Smooth muscle cell of the brain vasculature (primary cell): Measurements from ENCODE around the gene NDC1.
A peak's percentile ranks its signal among the peaks of the same experiment; 100 is the strongest.
"Not testable (repeated sequence)": the region's sequence is repeated elsewhere in the genome, so short reads cannot be mapped to it uniquely, and the experiment has no call there.

Experiments
- DNase-seq: peaks from one replicate; pipeline ENCODE4 v3.0.0-alpha.2; 2012; ENCODE audit warnings: low read depth, low spot score

The NDC1 gene

DNA sequence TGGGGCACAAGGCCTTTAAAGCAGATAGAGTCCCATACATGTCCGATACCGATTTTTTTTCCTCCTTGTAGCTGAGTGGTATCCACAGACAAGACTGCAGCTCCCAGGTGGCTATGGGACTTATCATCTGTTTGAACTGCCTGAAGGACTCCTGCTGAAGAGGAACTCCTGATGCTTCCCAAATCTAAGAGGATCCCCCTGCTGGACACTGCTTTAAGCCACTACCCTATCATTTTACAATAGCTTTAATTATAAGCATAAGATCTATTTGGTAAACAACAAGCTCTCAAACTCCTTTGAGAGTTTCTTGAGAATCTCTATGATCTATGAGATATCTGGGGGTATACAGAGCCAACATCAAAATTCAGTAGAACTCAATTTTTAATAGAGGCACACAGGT is 11.7 kb downstream of the NDC1 start:
- no peak for DNase-seq

DNA sequence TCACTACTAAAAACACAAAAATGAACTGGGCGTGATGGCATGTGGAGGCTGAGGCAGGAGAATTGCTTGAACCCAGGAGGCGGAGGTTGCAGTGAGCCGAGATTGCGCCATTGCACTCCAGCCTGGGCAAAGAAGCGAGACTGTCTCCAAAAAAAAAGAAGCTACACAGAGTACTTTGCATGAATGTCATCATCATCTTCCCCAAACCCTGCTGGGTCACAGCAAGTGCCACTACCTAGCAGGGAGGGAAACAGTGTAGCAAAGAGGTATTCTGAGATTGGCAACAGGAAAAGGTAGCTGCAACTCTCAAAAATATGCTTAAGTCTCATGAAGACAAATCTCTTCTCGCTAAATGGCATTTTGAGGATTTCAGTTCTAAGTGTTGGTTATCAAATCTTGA is 12.8 kb downstream of the NDC1 start:
- DNase-seq: no peak

DNA sequence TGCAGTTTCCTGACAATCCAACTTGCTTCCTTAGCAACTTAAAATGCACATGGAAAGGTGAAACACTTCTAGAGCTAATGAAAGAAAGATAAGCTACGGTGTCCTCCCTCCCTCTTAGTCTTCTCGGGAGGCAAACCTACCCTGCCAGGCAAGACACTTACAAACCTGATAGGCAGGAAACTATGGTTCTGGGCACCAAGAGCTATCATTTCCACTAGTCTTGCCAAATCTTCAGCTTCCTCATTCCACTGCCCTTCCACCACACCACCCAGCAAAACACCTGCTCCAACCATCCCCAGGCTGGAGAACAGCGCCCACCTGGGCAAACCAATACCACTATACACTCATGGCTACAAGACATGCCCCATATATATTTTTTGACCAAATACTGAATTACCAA is 15.2 kb downstream of the NDC1 start:
- DNase-seq: no peak

DNA sequence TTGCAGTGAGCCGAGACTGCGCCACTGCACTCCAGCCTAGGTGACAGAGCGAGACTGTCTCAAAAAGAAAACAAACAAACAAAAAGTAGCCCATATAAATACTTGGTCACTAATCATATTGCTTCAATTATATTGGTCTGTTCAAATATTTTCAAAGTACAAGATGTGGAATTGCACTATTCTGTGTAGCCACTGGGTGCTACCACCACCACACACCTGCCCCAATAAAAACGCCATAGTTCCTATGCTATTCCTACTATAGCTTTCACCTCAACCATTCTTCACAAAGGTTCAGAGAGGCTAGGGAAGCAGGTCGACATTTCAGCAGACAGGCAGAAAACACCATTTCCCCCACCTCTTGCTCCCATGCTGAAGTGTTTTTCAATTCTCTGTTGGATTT is 16.7 kb downstream of the NDC1 start:
- no peak for DNase-seq

DNA sequence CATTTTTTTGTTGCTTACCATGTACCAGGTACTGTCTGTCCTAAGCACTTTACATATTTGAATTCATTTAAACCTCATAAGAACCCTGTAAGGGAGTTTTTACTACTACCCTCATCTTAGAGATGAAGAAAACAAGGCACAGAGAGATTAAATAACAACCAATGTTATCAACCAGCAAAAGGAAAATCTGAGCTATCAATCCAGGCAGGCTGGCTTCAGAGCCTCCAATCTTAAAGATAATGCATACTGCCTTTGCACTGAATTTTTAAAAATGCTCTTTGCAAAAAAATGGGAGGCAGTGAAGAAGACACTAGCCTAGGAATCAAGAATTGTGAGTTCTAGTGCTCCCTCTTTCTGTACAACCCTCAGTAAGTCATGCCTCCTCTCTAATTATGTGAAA is 18.7 kb downstream of the NDC1 start:
- no peak for DNase-seq

DNA sequence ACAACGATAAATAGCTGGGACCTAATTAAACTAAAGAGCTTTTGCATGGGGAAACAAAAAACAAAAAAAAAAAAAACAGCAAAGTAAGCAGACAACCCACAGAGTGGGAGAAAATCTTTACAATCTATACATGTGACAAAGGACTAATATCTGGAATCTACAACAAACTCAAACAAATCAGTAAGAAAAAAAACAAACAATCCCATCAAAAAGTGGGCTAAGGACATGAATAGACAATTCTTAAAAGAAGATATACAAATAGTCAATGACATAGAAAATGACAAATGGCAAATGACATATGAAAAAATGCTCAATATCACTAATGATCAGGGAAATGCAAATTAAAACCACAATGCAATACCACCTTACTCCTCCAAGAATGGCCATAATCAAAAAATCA is 21.5 kb downstream of the NDC1 start:
- not testable (repeated sequence) for DNase-seq

DNA sequence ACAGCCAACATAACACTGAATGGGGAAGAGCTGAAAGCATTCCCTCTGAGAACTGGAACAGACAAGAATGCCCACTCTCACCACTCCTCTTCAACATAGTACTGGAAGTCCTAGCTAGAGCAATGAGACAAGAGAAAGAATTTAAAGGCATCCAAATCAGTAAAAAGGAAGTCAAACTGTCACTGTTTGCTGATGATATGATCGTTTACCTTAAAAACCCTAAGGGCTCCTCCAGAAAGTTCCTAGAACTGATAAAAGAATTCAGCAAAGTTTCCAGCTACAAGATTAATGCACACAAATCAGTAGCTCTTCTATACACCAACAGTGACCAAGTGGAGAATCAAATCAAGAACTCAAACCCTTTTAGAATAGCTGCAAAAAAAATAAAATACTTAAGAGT is 22.6 kb downstream of the NDC1 start:
- DNase-seq: not testable (repeated sequence)

DNA sequence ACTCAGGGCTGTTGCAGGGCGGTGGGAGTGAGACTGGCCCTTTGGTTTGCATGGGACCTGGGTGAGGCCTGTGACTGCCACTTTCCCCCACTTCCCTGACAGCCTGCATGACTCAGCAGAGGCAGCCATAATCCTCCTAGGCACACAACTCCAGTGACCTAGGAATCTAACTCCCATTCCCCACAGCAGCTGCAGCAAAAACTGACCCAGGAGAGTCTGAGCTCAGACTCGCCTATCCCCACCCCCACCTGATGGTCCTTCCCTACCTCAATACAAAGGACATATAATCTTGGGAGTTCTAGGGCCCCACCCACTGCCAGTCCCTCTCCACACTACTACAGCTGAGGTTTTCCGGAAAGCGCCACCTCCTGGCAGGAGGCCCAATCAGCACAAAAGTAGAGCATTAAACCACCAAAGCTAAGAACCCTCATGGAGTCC is 26.7 kb downstream of the NDC1 start:
- DNase-seq: no peak

DNA sequence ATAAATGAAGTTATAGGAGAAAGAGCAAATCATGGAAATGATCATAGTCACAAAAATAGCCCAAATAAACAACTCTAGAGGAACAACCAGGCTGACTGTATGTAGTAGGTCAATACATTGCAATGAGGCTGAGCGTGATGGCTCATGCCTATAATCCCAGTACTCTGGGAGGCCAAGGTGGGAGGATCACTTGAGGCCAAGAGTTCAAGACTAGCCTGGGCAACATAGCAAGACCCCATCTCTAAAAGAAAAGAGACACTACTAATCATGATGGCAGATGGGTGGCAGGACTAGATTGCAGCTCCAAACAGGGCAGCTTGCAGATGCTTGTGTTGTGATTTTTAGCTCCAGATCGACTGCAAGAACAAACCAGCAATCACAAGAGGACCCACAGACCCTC is 27.6 kb downstream of the NDC1 start:
- DNase-seq: no peak

DNA sequence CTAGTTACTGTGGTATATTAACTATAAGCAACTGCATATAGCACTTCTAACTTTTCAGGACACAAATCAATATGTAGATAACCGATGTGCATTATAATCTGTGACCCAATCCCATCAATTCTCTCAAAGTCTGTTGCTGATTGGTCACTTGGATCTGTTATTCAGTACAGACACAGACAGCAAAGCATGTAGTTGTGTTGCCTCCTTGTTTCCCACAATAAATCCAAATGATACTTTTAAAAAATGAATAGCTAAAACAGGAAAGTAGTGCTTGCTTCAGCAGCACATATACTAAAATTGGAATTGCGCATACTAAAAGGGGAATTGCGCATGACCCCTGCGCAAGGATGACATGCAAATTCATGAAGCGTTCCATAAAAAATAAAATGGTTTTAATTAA is 28.1 kb downstream of the NDC1 start:
- DNase-seq: no peak

DNA sequence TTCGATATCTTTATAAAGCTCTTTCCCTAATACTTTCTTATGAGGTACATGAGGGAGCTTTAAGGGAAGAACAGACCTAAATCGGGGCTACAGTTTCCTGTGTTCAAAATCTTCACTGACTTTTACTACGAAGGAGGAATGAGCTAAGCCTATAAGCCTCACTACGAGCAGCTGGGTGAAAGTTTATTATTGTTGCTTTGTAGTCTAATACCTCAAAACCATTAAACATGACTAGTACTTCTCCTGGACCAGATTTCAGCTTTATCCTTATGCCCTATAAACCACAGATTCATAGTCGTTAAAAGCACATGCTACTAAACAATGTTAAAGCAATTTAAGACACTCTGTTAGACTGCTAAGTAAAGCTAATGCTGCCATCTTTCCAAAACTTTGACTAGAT is 30.2 kb downstream of the NDC1 start:
- peak; percentile 0 for DNase-seq

DNA sequence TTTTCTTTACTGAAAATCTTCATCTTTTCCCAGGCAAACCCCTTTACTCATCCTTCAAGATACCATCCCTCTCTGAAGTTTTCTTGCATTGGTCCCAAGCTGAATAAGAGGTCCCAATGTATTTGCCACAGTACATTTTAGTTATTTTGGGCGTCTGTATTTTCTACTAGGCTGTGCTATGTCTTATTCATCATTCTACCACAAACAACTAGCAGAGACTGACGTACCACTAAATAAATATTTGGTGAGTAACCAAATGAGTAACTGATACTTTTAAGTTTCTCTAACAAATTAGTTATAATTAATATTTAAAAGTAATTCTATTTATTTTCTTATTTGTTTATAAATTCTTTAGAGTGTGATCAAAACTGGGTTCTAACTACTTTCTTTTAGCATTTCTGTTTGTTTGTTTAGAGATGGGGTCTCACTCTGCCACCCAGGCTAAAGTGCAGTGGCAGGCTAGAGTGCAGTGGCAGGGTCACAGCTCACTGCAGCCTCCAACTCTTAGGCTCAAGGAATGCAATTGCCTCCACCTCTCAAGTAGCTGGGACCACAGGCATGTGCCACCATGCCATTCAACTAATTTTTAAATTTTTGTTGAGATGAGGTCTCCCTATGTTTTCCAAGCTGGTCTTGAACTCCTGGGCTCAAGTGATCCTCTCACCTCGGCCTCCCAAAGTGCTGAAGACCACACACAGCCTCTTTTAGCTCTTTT is 33.1 kb downstream of the NDC1 start:
- no peak for DNase-seq

DNA sequence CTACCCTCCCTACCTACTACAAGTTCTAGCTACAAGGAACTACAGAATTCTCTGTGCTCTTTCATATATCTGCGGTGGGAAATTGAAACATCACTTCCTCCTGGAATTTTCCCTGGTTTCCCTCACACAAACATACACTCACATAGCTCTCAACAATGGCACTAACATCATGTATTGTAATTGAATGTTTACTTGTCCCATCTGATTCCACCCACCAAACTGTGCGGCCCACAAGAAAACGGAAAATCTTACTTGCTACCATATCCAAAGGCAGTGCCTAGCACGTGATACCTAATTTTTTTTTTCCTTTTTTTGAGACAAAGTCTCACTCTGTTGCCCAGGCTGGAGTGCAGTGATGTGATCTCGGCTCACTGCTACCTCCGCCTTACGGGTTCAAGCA is 33.9 kb downstream of the NDC1 start:
- DNase-seq: no peak

DNA sequence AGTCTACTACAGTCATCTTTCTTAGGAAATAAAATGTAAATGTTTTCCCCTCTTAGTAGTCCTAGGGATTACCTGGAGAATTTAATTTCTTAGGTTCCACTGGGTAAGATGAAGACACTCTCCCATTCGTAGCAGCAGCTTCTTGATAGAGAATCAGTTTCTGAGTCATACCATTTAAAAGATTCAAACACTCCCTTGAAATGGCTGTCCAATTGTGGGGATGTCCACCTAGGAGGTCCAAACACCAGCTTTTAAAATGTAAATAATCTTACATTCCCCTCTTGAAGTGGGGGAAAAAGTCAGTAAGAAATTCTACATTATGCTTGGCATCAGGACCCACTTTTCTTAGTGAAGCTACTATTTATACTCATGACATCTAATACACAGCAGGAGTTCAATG is 37.5 kb downstream of the NDC1 start:
- DNase-seq: no peak

DNA sequence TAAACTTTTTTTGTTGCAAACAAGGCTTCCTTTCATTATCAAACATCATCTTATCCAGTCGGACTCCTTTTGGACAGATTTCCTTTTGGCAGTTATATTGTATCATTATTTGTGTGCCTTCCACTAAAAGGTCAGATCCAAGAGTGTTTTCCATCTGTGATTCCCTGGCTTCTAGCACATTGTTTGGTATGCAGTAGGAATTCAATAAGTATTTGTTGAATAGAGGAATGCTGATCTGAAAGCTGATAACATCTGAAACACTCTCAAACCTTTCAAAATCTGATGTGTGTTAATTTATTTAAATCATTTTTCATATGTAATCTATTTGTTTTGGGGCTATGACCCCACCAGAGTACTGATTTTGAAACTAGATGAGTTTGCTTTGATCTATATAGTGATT is 39.0 kb downstream of the NDC1 start:
- DNase-seq: no peak

DNA sequence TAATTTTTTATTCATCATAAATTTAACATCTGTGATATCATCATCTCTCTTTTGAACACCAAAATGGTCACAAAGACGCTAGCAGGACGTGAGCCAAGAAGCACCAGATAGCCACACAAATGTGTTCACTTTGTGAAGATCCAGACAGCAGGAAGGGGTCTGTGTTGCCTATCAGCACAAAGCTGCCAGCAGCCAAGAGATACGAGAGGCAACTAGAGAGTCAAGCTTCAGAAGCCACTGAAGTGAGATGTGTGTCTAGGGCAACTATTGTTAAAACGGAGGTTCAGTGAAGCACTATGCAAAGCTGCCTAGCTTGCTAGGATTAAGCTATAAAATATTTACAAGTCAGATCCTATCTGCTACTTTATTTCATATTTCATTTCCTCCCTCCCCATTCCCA is 45.3 kb downstream of the NDC1 start:
- DNase-seq: no peak

DNA sequence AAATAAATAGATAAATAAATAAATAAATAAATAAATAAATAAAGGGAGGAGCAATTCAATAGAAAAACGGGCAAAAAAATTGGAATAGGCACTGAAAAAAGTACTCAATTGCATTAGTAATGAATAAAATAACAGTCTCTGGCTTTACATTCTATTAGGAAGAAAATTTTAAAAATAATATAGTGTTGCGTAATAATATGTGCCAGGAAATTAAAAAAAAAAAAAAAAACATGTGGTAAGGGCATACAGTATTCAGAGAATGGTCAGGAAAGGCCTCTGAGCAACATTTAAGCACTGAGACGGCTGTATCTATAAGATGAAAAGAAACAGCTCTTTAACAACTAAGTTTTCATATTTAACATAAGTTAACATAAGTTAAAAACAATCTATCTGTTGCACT is 50.4 kb downstream of the NDC1 start:
- DNase-seq: no peak

DNA sequence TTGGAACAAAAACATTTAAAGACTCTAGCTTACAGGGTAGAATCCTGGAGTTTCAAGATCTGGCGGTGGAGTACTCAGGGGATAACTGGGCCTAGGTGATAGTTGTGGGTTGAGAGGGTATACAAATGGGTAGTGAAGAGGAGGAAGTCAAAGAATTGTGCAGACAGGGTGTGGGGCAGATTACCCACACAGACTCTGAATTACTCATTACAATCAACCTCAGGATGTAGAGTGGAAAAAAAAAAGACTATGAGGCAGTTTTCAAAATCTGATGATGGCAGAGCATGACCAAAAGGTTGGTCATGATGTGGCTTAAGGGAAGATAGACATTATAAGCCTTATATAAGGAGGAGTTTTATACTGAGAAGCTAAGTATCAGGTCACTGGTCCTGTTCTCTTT is 55.0 kb downstream of the NDC1 start:
- no peak for DNase-seq

DNA sequence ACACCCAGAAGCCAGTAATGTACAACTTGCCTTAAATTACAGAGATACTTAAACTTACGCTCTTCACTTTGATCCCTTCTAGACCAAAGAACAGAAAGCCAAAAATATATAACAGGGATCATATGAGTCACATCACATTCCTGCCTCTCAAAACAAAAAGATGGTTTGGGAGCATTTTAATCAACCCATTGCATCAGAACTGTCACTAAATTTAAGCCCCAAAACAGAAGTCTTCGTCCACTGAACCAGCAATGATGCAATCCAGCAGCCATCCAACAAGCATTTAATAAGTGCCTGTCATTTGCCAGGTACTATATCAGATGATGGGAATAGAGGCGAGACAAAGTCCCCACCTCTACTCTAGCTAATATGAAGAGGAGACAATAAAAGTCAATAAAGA is 56.4 kb downstream of the NDC1 start:
- DNase-seq: no peak

DNA sequence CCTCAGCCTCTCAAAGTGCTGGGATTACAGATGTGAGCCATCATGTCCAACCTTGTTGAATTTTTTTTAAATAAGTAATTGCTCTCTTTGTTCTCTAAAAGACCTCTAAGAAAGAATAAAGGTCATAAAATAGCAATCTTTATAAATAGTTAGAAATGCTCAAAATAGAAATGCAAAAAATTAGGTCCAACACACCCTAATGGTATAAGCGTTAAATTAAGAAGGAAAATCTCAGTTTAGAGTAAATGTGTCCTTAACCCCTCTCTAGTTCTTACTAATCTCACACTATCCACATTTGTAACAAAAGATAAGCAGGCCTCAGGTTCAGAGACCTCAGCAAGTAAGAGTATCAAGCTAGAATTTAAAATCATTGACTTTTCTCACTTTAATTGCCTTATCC is 60.8 kb downstream of the NDC1 start:
- DNase-seq: no peak

DNA sequence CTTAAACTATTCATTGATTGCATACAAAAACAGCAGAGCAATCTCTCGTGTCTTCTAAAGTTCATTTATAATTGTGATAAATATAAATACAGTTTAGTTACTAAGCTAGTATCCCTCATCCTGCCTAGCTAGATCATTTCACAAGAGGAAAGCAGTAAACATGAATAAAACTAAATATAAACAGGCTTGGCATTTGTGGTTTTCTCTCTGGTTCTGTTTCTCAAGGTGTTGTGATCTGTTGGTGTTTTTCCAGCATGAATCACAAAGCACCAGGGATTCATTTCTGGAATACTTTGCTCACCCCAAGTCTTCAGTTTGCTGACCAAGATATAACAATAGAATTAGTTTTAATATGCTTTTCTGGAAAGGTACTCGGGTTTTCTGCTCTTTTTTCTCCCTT is 66.4 kb downstream of the NDC1 start:
- peak; percentile 52 for DNase-seq

DNA sequence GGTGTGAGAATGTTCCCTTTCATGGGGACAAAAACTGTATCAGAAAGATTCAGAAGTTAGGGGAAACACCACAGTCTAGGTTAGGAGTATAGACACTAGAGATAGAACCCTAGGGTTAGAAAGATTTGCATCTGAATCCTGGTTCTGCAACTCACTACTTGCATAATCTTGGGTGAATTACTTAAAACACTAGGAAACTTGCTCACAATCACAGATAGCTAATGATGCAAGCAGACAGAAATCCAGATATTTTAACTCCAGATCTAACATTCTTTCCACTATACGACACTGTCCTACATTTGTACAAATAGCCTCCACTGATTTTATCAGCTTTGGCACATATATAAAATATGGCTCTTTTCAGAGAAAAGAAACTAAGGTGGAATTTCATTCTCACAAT is 68.3 kb downstream of the NDC1 start:
- no peak for DNase-seq

DNA sequence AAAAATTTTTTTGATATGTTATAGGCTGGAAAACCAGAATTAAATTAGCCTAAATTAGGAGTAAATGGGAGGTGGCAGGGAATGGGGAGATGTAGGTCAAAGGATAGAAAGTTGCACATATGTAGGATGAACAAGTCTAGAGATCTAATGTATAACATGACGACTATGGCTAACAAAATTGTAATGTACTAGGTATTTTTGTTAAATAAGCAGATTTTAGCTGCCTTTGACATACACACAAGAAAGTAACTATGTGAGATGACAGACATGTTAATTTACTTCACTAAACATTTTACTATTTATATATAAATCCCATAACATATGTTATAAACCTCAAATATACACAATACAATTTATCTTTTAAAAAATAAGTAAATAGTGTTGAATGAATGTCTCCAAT is 68.9 kb downstream of the NDC1 start:
- DNase-seq: no peak

DNA sequence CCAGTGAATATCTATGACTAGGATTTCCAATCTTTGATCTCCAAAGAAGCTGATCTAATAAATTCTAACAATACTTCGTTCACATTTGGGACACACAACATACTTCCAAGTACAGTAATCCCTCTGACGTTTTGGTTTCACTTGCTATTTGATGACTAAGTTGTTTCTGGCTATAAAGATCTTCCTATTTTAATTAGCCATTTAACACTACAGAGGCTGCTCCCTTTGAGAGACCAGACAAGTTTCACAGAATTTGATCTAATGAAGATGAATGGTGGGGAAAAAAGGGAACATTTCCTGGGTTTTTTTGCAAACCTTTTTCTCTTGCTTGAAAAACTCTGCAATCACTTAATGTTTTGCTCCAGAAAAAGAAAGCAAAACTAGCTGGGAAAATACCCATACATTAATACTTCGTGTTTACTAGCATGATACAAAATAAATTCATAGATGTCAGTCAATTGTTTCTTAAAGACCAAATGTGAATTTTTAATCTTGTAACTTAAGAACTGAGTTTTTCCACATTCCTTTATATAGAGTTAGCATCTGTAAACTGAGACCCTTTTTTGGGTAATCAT is 71.2 kb downstream of the NDC1 start:
- peak; percentile 13 for DNase-seq
